Measurements from ENCODE around the gene OPALIN. TPM values are rescaled to one million over a fixed set of nuclear protein-coding genes. Genes with fewer than 3 reads are reported as not detected.

OPALIN gene
- total and polyA plus RNA-seq, 2 experiments from 2014 or later, result not detected

DNA sequence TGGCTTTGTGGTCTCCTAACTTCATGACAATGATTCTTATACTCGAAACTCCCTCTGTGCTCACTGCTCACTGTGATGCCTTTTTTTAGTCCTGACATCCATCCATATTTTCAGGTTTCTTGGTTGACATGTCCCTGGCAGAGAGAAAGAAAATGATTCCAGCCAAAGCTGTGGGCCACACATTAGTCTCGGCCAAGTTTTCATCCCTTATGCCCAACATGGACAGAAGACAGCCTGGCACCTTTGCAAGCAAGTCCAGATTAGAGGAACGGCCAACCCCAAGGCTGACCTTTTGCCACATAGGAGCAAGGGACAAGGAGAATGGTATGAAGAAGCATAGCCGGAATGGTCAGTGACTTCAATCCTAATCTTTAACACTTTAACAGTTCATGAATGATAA lies 8.7 kb upstream of the OPALIN start:
- Histone ChIP-seq H3K9me3 (ENCODE audit: low read depth) (no peaks in the 10 kb centered on the region), H3K36me3 (replicated peaks; ENCODE audit: insufficient read depth, low read depth) (no peaks in the 10 kb centered on the region), H3K4me1 (ENCODE audit: insufficient read depth) (no peaks in the 10 kb centered on the region), H3K4me3 (no peak overlapping the region), H3K4me2 (no peak overlapping the region), H3K27me3 (no peaks in the 10 kb centered on the region), H4K20me1 (ENCODE audit: insufficient read depth, poor library complexity, severe bottlenecking) (no peaks in the 10 kb centered on the region), H3K27ac (no peak overlapping the region), H3K9me2 (replicated peaks; ENCODE audit: insufficient read depth) (no peaks in the 10 kb centered on the region), H2AFZ (no peak overlapping the region), H3K79me2 (no peaks in the 10 kb centered on the region)
- DNase-seq (ENCODE audit: low spot score), result no peak
- TF ChIP-seq EZH2phosphoT487 (IDR thresholded peaks at IDR 0.05; ENCODE audit: low read depth, severe bottlenecking, unreplicated experiment), result no peak
- TF ChIP-seq EZH2 (IDR thresholded peaks at IDR 0.05; ENCODE audit: borderline replicate concordance), result no peak
- WGBS (ENCODE audit: low lambda C conversion rate, missing lambda C conversion rate), result 91% methylated on average over 4 of the region's 4 CpGs

DNA sequence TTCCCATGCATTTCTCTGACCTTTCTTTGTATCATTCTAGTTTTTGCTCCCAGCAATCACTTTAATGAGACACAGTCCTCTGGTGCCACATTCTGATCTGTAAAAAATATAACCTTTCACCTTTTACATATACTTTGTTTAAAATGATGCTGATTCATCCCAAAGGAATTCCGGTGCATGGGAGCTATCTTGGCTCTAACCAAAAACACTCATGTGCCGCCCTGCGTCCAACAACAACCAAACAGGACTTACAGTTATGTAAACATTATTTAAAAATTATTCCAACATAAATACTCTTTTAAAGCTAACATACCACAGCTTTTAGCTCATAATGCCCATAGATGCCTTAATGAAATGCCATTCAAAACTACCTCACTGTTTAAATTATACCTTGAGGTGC lies 7.7 kb upstream of the OPALIN start:
- Histone ChIP-seq H3K9me3 (ENCODE audit: low read depth) (no peaks in the 10 kb centered on the region), H2AFZ (no peak overlapping the region), H3K4me3 (no peak overlapping the region), H4K20me1 (ENCODE audit: insufficient read depth, poor library complexity, severe bottlenecking) (no peaks in the 10 kb centered on the region), H3K4me1 (ENCODE audit: insufficient read depth) (no peaks in the 10 kb centered on the region), H3K4me2 (no peak overlapping the region), H3K27ac (no peak overlapping the region), H3K9me2 (replicated peaks; ENCODE audit: insufficient read depth) (no peaks in the 10 kb centered on the region), H3K36me3 (replicated peaks; ENCODE audit: insufficient read depth, low read depth) (no peaks in the 10 kb centered on the region), H3K79me2 (no peaks in the 10 kb centered on the region), H3K27me3 (no peaks in the 10 kb centered on the region)
- WGBS (ENCODE audit: low lambda C conversion rate, missing lambda C conversion rate), result 43% methylated on average over 3 of the region's 3 CpGs
- DNase-seq (ENCODE audit: low spot score), result no peak
- TF ChIP-seq, protein P1, sequence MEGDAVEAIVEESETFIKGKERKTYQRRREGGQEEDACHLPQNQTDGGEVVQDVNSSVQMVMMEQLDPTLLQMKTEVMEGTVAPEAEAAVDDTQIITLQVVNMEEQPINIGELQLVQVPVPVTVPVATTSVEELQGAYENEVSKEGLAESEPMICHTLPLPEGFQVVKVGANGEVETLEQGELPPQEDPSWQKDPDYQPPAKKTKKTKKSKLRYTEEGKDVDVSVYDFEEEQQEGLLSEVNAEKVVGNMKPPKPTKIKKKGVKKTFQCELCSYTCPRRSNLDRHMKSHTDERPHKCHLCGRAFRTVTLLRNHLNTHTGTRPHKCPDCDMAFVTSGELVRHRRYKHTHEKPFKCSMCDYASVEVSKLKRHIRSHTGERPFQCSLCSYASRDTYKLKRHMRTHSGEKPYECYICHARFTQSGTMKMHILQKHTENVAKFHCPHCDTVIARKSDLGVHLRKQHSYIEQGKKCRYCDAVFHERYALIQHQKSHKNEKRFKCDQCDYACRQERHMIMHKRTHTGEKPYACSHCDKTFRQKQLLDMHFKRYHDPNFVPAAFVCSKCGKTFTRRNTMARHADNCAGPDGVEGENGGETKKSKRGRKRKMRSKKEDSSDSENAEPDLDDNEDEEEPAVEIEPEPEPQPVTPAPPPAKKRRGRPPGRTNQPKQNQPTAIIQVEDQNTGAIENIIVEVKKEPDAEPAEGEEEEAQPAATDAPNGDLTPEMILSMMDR (IDR thresholded peaks at IDR 0.05; ENCODE audit: poor library complexity), result no peak
- TF ChIP-seq EZH2phosphoT487 (IDR thresholded peaks at IDR 0.05; ENCODE audit: low read depth, severe bottlenecking, unreplicated experiment) (no peak), EZH2 (IDR thresholded peaks at IDR 0.05; ENCODE audit: borderline replicate concordance) (no peak)

DNA sequence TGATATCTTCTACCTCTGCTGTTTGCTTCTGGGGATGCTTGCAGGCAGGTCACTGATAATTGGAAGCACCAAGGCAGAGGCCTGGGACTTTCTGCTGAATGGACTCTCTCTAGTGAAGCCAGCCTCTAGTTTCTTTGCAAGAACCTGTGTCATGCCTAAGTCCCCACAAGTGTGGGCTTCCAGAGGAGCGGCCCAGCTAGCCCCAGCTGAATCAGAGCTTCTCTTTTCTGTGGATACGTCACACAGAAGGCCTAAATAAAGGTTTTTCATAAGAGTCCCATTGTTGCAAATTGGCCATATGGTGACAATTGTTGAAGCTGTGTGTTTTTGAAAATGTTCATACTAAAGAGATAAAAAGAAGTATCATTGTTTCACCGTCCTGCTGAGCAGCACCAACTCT lies 6.8 kb upstream of the OPALIN start:
- Histone ChIP-seq H2AFZ (no peak overlapping the region), H3K4me1 (ENCODE audit: insufficient read depth) (no peaks in the 10 kb centered on the region), H3K9me2 (replicated peaks; ENCODE audit: insufficient read depth) (no peaks in the 10 kb centered on the region), H3K36me3 (replicated peaks; ENCODE audit: insufficient read depth, low read depth) (no peaks in the 10 kb centered on the region), H3K79me2 (no peaks in the 10 kb centered on the region), H3K4me2 (no peak overlapping the region), H4K20me1 (ENCODE audit: insufficient read depth, poor library complexity, severe bottlenecking) (no peaks in the 10 kb centered on the region), H3K9me3 (ENCODE audit: low read depth) (no peaks in the 10 kb centered on the region), H3K27ac (no peak overlapping the region), H3K4me3 (no peak overlapping the region), H3K27me3 (no peaks in the 10 kb centered on the region)
- TF ChIP-seq, protein P1 (IDR thresholded peaks at IDR 0.05; ENCODE audit: poor library complexity), result no peak
- TF ChIP-seq EZH2 (IDR thresholded peaks at IDR 0.05; ENCODE audit: borderline replicate concordance), result no peak
- no peak for TF ChIP-seq EZH2phosphoT487 (IDR thresholded peaks at IDR 0.05; ENCODE audit: low read depth, severe bottlenecking, unreplicated experiment)
- no peak for DNase-seq (ENCODE audit: low spot score)
- 91% methylated on average over 3 of the region's 3 CpGs for WGBS (ENCODE audit: low lambda C conversion rate, missing lambda C conversion rate)

DNA sequence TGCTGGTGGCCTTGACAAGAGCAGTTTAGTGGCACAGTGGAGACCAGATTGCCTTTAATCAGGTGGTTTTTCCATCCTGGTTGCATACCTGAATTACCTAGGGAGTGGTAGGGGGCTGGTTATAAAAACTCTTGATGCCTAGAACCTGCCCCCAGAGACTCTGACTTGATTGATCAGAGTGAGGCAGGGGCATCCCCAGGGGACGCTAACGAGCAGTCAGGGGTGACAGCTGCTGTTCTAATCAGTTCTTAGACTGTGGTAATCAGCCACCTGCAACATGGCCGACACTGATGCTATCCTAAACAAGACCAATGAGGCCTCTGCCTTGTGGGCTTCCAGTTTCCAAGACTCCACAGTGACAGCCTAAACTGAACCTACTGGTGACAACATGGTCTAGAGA lies 2.0 kb upstream of the OPALIN start:
- Histone ChIP-seq H3K79me2 (no peaks in the 10 kb centered on the region), H4K20me1 (ENCODE audit: insufficient read depth, poor library complexity, severe bottlenecking) (no peaks in the 10 kb centered on the region), H3K27ac (no peak overlapping the region), H3K4me2 (no peak overlapping the region), H3K9me2 (replicated peaks; ENCODE audit: insufficient read depth) (no peaks in the 10 kb centered on the region), H3K27me3 (no peaks in the 10 kb centered on the region), H3K4me3 (no peak overlapping the region), H3K9me3 (ENCODE audit: low read depth) (no peaks in the 10 kb centered on the region), H3K36me3 (replicated peaks; ENCODE audit: insufficient read depth, low read depth) (no peaks in the 10 kb centered on the region), H3K4me1 (ENCODE audit: insufficient read depth) (no peaks in the 10 kb centered on the region), H2AFZ (no peak overlapping the region)
- 86% methylated on average over 3 of the region's 3 CpGs for WGBS (ENCODE audit: low lambda C conversion rate, missing lambda C conversion rate)
- TF ChIP-seq EZH2 (IDR thresholded peaks at IDR 0.05; ENCODE audit: borderline replicate concordance) (no peak), EZH2phosphoT487 (IDR thresholded peaks at IDR 0.05; ENCODE audit: low read depth, severe bottlenecking, unreplicated experiment) (no peak)
- TF ChIP-seq, protein P1 (IDR thresholded peaks at IDR 0.05; ENCODE audit: poor library complexity), result no peak
- no peak for DNase-seq (ENCODE audit: low spot score)

All from hepatocyte (in vitro differentiated cells).